Thymus (tissue), 14 donors: ENCODE results near the gene RNF169. TPM values are rescaled to one million over a fixed set of nuclear protein-coding genes. Genes with fewer than 3 reads are reported as not detected.
A peak's percentile ranks its signal among the peaks of the same experiment; 100 is the strongest.

Experiments used
- DNase-seq, 9 donors: peaks; one replicate each; pipeline ENCODE4 v3.0.0-alpha.2; 2013; ENCODE audit warnings: low spot score in 9 of 9, low read depth in 6 of 9, missing footprints in 1 of 9
- H3K27ac ChIP-seq, 2 donors: one replicate each; pipeline ENCODE4 v1.5.1; 2013; ENCODE audit warnings: control low read depth in 1 of 2, low read depth in 1 of 2, low read length in 1 of 2, mild to moderate bottlenecking in 1 of 2, moderate library complexity in 1 of 2
- H3K27me3 ChIP-seq, 2 donors: one replicate each; pipeline ENCODE4 v1.5.1; 2013; ENCODE audit warnings: low read length in 1 of 2; ENCODE audit not compliant: control insufficient read depth in 2 of 2, insufficient read depth in 1 of 2
- H3K36me3 ChIP-seq, 2 donors: one replicate each; pipeline ENCODE4 v1.5.1; 2013; ENCODE audit warnings: low read length in 1 of 2, mild to moderate bottlenecking in 1 of 2, moderate library complexity in 1 of 2; ENCODE audit not compliant: control insufficient read depth in 2 of 2, insufficient read depth in 2 of 2
- H3K4me1 ChIP-seq, 2 donors: one replicate each; pipeline ENCODE4 v1.5.1; 2013; ENCODE audit warnings: low read length in 2 of 2; ENCODE audit not compliant: control insufficient read depth in 2 of 2, insufficient read depth in 2 of 2
- H3K4me3 ChIP-seq, 2 donors: one replicate each; pipeline ENCODE4 v1.5.1; 2013; ENCODE audit warnings: low read length in 2 of 2, control low read depth in 1 of 2, mild to moderate bottlenecking in 1 of 2
- H3K9me3 ChIP-seq, 2 donors: one replicate each; pipeline ENCODE4 v1.5.1; 2013; ENCODE audit warnings: low read length in 1 of 2, mild to moderate bottlenecking in 1 of 2; ENCODE audit not compliant: control insufficient read depth in 2 of 2, insufficient read depth in 1 of 2
- WGBS: extraction: QIAGEN DNeasy Blood & Tissue Kit; methylation state at CpG from one replicate; pipeline ENCODE4 v1.1.7; 2013; 5-methylcytosine and 5-hydroxymethylcytosine counted together
- long read RNA-seq, 10 donors: transcript quantifications; one replicate each; lab custom pipeline, GENCODE V29; 2026
- polyA plus RNA-seq: library from polyadenylated mRNA; stranded (reverse); fragments of 200-250 nt; gene quantifications from one replicate; pipeline ENCODE4 v1.2.3, GENCODE V29; 2013
- total RNA-seq: library from RNA; stranded (reverse); fragments of 120-200 nt; gene quantifications from one replicate; pipeline ENCODE4 v1.2.4, GENCODE V29; 2013
- donor health status: healthy.

The RNF169 gene, protein sequence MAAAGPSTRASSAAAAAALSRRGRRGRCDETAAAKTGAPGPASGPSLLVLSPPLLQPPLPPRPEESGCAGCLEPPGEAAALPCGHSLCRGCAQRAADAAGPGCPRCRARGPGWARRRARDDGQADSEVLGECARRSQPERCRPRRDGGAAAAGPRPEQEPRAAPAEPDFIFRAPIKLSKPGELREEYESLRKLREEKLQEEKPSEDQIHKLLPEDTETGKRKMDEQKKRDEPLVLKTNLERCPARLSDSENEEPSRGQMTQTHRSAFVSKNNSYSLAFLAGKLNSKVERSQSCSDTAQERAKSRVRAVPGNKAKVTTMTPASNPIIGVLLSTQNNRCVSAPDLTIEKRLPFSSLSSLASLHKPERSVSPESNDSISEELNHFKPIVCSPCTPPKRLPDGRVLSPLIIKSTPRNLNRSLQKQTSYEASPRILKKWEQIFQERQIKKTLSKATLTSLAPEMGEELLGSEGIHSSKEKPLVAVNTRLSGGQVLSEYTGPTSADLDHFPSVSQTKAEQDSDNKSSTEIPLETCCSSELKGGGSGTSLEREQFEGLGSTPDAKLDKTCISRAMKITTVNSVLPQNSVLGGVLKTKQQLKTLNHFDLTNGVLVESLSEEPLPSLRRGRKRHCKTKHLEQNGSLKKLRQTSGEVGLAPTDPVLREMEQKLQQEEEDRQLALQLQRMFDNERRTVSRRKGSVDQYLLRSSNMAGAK
- total RNA-seq (13.0 TPM), polyA plus RNA-seq (5.5 TPM)
- long read RNA-seq, donor 1, full-length matches to known transcripts: 1 of 1 reads
- long read RNA-seq, donor 1, partial matches to known transcripts: 0 of 1 reads
- long read RNA-seq, donor 1, other reads (novel, unspliced or antisense): 0 of 1 reads
- long read RNA-seq, donor 2: 0 reads
- long read RNA-seq, donor 3, partial matches to known transcripts: 11 of 11 reads
- long read RNA-seq, donor 3, other reads (novel, unspliced or antisense): 0 of 11 reads
- long read RNA-seq, donor 4, full-length matches to known transcripts: 2 of 2 reads
- long read RNA-seq, donor 4, partial matches to known transcripts: 0 of 2 reads
- long read RNA-seq, donor 4, other reads (novel, unspliced or antisense): 0 of 2 reads
- long read RNA-seq, donor 5, full-length matches to known transcripts: 1 of 1 reads
- long read RNA-seq, donor 5, partial matches to known transcripts: 0 of 1 reads
- long read RNA-seq, donor 5, other reads (novel, unspliced or antisense): 0 of 1 reads
- long read RNA-seq, donor 6, full-length matches to known transcripts: 2 of 2 reads
- long read RNA-seq, donor 6, partial matches to known transcripts: 0 of 2 reads
- long read RNA-seq, donor 6, other reads (novel, unspliced or antisense): 0 of 2 reads
- long read RNA-seq, donor 7, full-length matches to known transcripts: 1 of 1 reads
- long read RNA-seq, donor 7, partial matches to known transcripts: 0 of 1 reads
- long read RNA-seq, donor 7, other reads (novel, unspliced or antisense): 0 of 1 reads
- long read RNA-seq, donor 8: 0 reads
- long read RNA-seq, donor 9: 0 reads
- long read RNA-seq, donor 10, full-length matches to known transcripts: 1 of 1 reads
- long read RNA-seq, donor 10, partial matches to known transcripts: 0 of 1 reads
- long read RNA-seq, donor 10, other reads (novel, unspliced or antisense): 0 of 1 reads

DNA sequence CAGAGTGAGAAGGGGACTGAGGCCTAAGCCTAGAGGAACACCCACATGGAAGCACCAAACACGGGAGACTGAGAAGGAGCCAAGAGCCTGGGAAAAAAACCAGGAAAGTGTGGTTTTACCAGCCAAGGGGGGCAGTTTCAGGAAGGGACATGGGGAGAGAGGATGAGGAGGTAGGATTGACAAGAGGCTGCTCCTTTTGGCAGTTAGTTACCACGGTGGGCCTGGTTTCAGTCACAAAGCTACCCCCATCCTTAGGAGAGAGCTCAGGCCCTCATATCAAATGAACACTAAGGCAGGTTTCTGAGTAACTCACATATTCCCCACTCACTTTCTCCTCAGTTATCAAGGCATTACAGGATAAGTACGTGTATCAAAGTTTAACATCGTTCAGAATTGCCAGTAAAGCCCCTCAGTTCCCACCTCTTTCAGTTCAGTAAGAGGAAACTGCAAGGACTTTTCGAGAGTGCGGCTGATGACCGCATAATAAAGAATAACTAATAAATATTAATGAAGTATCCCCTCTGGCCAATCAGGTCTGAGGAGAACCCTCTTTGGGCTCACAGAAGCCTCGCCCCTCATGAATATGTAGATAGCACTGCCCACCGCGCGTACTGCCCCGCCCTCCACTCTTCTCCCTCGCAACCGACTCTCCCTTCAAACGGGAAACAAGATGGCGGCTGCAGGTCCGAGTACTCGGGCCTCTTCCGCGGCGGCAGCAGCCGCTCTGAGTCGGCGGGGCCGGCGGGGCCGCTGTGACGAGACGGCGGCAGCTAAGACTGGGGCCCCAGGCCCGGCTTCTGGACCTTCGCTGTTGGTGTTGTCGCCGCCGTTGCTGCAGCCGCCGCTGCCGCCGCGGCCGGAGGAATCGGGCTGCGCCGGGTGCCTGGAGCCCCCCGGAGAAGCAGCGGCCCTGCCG, at the start of gene RNF169:
Gene RNF169 (plus strand): TSS at position 639 of the 916 bp plus-strand sequence. CDS start 32 bp downstream, at position 671.
- 2% methylated on average over 47 of the region's 47 CpGs for WGBS
- no peaks in the 10 kb centered on the region for H3K9me3 ChIP-seq
- H3K27ac ChIP-seq: peak within 1 kb of the TSS; percentile 81 to 83
- peak; percentile 69 to 92 (median 79) for DNase-seq
- no peaks in the 10 kb centered on the region for H3K36me3 ChIP-seq
- no peaks in the 10 kb centered on the region for H3K27me3 ChIP-seq
- peak within 1 kb of the TSS; percentile 63 to 94 for H3K4me3 ChIP-seq
- peaks cover 10 to 16% of the 10 kb centered on the region in 2 donors for H3K4me1 ChIP-seq

DNA sequence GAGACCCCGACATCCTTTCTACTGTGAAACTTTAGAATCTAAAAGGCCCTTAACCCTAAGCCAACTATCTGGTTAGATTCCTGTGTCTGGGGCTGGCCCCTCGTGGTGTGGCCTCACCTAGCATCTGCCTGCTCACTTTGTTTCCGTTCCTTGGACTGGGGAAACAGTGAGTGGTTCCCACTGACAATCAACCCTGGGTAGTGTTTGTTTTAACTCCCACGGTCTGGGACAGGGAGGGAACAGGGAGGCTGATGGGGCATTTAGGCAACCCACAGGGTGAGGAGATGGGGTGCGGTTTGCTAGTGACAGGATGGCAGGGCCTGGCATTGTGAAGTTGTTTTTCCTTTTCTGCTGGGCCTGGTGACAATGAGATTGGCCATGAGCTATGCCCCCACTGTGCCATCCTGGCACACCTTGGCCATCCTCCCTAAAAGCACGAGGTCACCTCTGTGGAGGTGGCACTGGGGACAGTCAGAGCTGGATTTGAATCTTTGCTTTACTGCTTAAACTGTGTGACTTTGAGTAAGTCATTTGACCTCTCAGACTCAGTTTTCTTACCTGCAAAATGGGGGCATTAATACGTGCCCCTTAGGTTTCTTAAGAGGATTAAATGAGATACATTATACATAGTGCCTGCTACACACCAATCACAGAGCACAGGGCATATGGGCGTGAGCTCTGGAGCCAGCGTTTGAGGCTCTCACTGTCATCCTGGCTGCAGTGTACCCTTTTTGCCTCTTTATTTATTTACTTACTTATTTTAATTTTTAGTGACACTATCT, 48.8 kb upstream of the RNF169 start:
- peaks cover 0 to 25% of the 10 kb centered on the region in 2 donors for H3K27me3 ChIP-seq

DNA sequence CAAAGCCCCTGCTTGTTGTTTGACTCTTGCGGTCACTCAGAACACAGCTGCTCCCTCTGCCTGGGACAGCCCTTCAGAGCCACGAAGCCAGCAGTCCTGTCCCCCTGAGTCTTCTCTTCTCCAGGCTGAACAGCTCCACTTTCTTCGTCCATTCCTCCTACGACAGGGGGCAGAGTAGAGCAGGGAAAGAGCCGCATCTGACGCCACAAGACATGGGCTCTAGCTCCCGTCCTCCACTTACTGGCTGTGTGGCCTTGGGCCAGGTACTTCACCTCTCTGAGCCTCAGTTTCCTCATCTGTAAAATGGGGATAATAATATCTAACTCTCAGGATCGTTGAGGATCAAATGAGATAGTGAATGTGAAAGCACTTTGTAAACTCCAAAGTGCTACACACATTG, 47.3 kb upstream of the RNF169 start:
- Histone ChIP-seq H3K27ac (no peak overlapping the region), H3K4me3 (no peak overlapping the region), H3K9me3 (no peaks in the 10 kb centered on the region), H3K4me1 (peaks cover 0 to 5% of the 10 kb centered on the region in 2 donors), H3K27me3 (peaks cover 0 to 14% of the 10 kb centered on the region in 2 donors), H3K36me3 (no peaks in the 10 kb centered on the region)
- no peak for DNase-seq
- WGBS: 77% methylated on average over 8 of the region's 8 CpGs

More for the DNA sequence above, 48.8 kb upstream of the RNF169 start:
- Histone ChIP-seq H3K27ac (no peak overlapping the region), H3K36me3 (no peaks in the 10 kb centered on the region), H3K4me1 (peaks cover 0 to 6% of the 10 kb centered on the region in 2 donors), H3K9me3 (no peaks in the 10 kb centered on the region), H3K4me3 (no peak overlapping the region)
- WGBS: 93% methylated on average over 9 of the region's 9 CpGs
- DNase-seq: no peak

DNA sequence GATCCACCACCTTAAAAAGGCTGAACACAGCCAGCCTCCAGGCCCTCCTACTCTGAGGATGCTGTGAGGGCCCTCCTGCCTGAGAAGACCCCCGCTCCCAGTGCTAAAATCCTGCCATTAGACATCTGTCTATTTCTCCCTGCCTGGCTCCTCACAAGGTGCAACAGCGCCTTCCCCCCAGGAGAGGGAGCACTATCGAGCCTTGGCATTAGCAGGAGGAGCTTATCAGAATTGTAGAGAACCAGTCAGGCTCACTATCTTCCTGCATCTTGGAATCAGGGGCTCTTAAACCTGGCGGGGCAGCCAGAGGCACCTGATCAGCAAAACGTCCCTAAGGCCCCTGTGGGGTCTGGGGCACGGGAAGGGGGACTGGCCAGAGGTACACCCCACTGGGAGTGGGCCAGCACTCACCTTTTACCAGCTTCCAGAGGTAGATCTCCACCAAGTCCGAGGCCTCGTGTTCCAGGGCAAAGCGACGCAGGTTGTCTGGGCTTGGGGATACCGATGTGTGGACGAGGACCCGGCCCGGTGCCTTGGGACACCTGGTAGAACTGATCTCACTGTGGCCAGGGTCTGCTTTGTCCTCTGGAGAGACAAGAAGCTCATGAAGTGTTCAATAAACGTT, 46.2 kb upstream of the RNF169 start:
- peak in 8 of 9 donors; percentile 10 to 60 (median 32) for DNase-seq
- Histone ChIP-seq H3K36me3 (no peaks in the 10 kb centered on the region), H3K27me3 (peaks cover 0 to 3% of the 10 kb centered on the region in 2 donors), H3K27ac (no peak overlapping the region), H3K4me1 (no peaks in the 10 kb centered on the region), H3K4me3 (no peak overlapping the region), H3K9me3 (no peaks in the 10 kb centered on the region)
- WGBS: 59% methylated on average over 15 of the region's 15 CpGs

DNA sequence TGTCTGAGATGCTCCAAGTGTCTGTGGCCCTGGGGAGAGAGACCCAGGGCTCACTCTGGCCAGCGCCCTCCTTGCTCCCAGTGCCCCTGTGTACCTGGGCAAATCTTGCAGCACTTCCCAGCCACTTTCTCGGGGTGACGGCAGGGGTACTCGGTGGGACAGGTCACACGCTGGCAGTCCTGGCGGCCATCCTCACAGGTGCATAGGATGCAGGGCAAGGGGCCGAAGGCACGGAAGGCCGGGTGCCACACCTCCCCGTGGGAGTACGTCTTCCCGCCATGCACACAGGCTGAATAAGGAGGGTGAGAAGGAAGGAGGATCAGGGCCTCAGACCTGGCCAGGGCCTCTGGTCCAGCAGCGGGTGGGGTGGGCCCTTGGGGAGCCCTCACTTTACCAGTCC, 45.4 kb upstream of the RNF169 start:
- Histone ChIP-seq H3K9me3 (no peaks in the 10 kb centered on the region), H3K27me3 (no peaks in the 10 kb centered on the region), H3K4me3 (no peak overlapping the region), H3K27ac (no peak overlapping the region), H3K4me1 (no peaks in the 10 kb centered on the region), H3K36me3 (no peaks in the 10 kb centered on the region)
- 97% methylated on average over 13 of the region's 13 CpGs for WGBS
- no peak for DNase-seq

DNA sequence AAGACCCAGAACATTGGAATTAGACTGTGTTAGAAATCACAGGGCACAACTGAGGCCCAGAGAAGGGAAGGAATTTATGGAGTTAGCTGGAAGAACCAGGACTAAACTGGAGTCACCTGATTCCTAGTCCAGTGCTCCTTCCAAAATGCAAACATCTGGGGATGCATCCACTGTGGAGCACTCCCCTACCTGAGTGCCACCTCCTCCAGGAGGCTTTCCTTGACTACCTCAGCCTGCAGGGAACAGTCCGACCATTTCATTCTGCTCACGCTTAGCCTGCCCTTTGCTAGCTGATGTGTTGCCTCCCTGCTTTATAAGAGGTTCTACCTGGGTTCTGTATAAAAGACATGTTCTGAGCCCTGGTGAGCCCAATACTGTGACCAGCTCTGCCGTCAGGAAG, 41.5 kb upstream of the RNF169 start:
- Histone ChIP-seq H3K27ac (no peak overlapping the region), H3K4me3 (no peak overlapping the region), H3K4me1 (no peaks in the 10 kb centered on the region), H3K9me3 (no peaks in the 10 kb centered on the region), H3K36me3 (no peaks in the 10 kb centered on the region), H3K27me3 (no peaks in the 10 kb centered on the region)
- no peak for DNase-seq
- WGBS: 98% methylated on average over 3 of the region's 3 CpGs
